CD4-positive, alpha-beta T cell treated with Interleukin-4 for 1 hour (primary cell): ENCODE results near the gene C1orf226.
A peak's percentile ranks its signal among the peaks of the same experiment; 100 is the strongest.
"Not testable (repeated sequence)": the region's sequence is repeated elsewhere in the genome, so short reads cannot be mapped to it uniquely, and the experiment has no call there.

ENCODE experiments used
- DNase-seq, 2 donors: peaks; one replicate each; pipeline ENCODE4 v3.0.0-alpha.2; 2020 to 2022

Gene C1orf226

GRCh38 chr1:162381383-162381782 lies at the start of gene C1orf226:
Gene C1orf226 (plus strand): TSS chr1:162381728. CDS start chr1:162381902, 174 bp downstream.
- no peak for DNase-seq

DNA sequence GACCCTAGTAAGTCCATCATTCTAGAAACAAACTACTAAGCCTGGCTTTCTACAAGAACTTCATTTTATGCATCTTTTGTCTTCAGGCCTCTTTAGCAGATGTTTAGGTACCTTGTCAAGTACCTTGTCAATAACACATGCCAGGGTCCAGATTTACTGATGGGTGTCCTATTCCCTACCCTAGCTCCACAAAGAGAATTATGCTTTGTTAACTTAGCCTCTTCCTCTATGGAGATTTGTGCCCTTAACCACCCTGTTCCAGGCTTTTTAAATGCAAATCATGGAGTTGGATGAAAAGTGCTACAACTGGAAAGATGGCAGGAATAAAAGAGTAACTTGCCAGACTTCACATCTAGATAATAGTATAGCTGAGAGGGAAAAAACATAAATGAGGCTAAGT lies 47.5 kb upstream of the C1orf226 start:
- no peak for DNase-seq

DNA sequence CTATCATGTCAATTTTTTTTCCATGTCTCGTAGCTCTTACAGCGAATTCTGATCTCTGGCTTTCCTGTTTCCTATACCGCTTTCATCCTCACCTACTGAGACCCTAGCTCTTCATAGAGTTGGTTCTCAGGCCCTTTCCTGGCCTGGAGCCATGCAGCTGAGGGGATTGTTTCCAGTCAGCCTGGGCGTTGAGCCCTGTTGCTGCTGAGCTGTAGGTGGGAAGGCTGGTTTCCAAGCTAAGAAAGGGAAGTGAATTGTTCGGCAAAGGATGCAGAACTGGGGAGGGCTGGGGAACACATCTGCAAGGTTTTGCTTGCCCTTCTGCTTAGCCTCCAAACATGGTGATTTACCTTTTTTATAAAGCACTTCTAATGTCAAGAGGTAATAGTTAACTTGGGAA lies 46.4 kb upstream of the C1orf226 start:
- no peak for DNase-seq

- DNase-seq: no peak
Observed at GRCh38 chr1:162336621-162337285, 44.8 kb upstream of the C1orf226 start.

GRCh38 chr1:162342452-162342983 lies 39.0 kb upstream of the C1orf226 start:
- no peak for DNase-seq

DNA sequence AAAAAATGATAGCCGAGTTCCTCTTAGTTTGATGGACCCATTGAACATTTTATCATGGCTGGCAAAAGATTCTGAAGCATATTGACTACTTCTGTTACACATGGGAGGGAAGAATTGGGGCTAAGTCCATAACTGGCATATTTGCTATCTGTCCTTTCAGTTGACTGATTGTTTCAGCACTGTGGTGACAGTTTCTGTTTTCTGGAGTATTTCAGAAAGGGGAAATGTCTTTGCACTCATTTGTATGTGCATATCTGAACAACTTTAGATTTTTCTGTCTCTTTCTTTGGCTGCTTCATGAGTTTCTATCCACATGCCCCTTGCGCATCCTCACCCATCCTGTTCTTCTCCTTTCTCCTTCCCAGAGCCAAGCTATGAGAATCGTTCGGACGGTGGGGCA lies 38.1 kb upstream of the C1orf226 start:
- DNase-seq: no peak

- DNase-seq: no peak
Observed at GRCh38 chr1:162347281-162347680, 34.2 kb upstream of the C1orf226 start.

- DNase-seq: no peak
Observed at GRCh38 chr1:162349635-162350330, 31.7 kb upstream of the C1orf226 start.

DNA sequence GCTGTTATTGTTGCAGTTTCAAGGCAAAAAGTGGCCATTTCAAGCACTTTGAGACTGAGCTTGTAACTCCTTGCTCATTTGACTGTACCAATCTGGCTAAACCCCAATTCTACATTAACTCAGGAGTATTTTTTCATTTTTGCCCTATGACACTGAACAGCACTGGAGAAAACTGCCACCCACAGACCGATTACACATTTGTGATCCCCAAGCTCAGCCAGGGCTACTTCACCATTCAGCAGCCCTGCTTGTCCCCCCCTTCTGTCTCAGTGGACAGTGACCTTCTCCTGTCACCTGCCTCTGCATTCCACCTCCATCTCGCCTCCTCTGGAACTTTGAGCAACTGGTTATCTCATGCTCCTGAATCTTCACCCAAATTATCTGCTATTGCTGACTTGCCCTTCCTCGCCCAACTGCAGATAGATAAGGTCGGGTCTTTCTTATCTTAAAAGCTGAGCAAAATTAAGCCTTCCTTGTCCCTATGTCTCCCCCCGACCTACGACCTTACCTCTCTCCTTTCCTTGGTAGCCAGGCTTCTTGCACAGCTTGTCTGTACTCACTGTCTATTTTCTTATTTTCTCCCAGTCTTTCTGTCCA lies 30.2 kb upstream of the C1orf226 start:
- no peak for DNase-seq

- not testable (repeated sequence) for DNase-seq
Observed at GRCh38 chr1:162351874-162352273, 29.7 kb upstream of the C1orf226 start.

DNA sequence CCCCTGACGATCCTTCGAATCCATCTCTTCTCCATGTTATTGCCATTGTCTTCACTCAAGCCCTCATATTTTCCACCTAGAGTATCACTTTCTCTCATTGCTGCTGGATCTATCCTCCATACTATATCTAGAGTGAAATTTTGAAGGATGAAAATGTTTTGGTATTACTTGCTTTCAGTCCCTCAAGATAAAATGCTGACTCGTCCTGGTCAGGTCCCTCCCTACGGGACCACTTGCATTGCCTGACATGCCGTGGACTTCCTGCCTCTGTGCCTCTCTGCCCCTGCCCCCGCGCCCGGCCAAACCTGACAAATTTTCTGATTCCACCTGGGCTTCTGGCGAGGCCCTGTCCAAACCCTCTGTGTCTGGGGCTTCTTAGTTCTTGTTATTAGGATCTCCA lies 28.4 kb upstream of the C1orf226 start:
- no peak for DNase-seq

DNA sequence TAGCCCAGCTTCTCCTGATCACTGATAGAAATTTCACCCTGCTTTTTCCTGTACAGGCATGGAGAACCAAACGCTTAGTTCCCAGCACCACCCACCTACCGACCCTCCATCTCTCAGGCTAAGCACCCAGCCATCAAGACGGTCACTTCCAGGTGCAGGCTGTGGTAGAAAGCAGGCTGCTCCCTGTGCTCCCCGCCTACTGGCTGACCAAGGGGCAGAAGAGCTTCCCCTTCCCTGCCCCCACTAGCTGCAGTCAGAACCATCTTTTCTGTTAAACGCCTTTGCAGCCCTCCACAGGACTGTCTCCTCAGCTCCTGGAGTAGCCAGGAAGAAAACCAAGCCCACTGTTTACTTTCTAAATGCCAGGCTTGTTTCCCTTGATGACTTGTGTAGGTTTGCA lies 27.8 kb upstream of the C1orf226 start:
- DNase-seq: no peak

DNA sequence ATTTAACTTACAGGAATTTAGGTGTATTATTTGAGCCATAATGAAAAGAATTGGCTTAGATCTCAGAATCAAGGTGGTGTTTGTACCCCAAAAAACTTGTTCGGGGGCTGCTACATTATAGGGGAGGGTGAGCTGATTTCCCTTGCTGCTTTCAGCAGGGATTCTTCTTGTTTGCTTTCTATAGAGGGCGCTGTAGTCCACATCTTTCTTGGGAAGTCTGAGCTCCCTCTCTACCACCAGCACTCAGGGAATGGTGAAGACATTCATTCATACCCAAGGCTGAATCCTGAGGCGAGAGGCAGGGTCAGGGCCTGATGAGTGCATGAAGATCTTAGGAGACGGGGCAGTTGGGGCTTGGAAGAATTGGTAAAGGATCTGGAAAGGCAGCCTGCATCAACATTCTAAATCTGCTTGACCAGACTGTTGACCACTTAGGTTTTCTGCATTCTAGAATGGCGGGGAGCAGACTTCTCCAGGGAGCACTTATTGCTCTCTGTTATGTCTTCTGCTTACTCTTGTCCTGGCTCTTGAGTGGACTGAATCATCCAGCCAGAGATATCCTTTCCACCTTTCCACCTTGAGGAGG lies 23.8 kb upstream of the C1orf226 start:
- peak in 1 of 2 donors; percentile 7 for DNase-seq

DNA sequence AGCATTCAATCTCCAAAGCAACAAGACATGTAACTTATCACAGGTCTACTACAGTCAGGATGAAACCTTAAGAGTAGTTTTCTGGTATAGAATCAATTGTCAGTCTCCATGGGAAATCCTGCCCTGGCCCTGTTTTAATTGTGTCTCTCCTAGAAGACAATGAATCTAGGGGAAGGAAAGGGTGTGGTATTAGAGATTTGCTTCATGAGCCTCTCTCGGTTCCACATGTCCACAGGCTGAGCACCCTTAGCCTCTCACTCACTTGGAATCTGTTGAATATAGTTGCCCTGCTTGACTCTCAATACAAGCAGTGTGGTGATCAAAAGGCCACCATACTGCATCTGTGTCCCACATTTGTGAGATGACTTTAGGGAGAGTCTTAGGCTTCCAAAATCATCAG lies 22.6 kb upstream of the C1orf226 start:
- DNase-seq: no peak

DNA sequence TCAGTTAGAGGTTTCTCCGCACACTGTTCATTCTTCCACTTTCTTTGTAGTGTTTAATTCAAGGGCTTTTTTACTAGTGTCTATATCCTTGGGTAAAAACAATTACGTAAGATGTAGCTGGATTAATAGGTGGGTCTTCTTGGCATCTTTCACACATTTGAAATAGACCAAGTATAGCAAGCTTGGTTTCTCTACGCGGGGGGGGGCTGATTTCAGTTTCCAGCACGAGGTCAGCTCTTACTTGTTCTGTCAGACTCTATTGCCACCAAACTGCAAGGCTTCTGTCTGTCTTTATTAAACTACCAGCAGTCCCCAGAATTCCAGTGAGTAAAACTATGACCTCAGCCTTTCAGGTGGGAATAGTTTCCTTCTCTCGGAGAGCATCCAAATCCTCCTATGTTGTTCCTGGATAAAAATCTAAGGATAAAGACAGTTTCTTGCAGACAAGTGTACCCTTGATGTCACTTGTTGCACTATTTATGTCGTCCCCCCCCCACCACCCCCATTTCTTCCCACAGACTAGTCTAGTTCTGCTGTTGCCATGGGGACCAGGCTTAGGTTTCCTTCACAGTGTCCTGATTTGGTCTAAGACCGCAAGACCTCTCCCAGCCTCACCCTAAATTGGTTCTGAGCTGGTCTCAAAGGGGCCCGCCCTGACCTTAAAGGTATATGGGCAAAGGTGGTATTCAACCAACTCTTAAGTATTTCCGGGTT lies 21.8 kb upstream of the C1orf226 start:
- DNase-seq: no peak

DNA sequence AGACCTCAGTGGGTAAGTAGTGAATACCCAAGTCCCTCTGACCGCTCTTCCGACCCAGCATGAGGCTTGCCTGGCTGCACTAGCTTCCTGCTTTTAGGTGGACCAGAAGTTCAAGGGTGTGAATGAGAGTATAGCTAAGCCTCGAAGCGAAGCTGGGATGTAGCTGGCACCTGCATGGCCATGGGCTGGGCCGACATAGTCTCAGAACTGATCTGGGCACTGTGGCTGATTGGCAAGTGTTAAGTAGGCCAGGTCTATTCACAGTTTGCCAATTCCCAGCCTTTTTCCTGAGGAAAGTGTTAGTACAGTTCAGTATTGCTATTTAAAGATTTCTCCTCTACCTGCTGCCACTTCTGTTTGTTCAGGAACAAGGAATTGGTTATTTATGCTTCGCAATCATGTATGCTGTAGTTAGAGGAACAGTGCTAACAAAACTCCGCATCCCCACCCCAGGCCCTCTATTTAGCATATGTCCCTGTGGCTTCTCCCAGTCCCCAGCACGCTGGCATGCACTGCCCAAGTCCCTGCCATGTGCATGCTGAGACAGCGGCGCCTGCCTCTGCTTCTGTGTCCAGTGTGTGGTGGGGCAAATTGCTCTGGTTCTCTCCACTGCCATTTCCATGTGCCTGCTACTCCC lies 21.2 kb upstream of the C1orf226 start:
- no peak for DNase-seq

DNA sequence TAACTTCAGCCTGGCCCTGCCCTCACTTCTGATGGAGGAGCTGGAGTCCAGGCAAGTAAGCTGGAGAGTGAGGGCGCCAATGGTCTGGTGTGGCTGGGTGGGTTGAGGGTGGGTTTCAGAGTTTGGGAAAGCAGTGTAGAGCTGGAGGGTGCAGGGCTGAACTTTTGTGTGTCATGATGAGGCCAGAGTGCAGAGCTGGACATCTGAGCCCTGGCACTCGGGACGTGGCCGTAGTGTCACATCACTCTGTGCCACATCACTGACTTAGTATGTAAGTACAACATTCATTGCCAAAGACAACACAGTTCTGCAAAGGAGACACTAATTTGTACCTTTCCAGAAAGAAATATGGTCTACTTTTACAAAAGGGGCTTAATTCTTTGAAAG lies 20.7 kb upstream of the C1orf226 start:
- no peak for DNase-seq

DNA sequence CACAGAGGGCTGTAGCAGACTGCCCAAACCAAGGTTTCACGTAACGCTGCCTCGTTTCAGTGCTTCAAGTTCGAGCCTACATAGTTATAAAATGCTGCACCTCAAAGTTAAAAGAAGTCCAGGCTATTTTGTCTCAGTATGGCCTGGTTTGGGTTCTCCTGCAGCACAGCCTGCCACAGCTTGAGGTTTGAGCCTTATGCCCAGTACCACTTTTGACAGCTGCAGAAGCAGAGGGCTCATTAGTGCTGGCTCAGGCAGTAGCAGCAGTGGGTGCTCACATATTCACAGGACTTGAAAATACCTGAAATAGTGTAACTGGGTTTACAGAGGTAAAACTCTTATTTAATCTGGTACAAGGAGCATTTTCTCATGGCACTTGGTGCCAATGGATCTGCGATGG lies 20.2 kb upstream of the C1orf226 start:
- DNase-seq: no peak

- no peak for DNase-seq
Observed at GRCh38 chr1:162363823-162364222, 17.7 kb upstream of the C1orf226 start.

DNA sequence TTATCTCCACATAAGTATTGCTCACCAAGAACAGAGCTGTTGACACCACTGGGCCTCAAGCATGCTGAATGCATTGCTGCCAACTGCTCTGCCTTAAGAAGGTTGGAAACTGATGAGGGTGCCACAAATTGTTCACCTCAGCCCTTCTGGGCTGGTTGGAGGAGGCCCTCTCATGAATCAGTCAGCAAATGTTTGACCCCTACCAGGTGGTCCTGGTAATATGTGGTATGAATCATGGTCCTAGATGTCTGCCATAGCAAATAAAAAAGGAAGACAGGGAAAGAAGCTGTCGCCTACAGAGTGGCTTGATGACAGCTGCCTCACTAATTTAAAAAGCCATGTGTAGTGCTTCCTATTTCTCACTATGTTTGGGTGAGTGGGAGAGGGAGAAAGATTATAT lies 17.0 kb upstream of the C1orf226 start:
- DNase-seq: no peak

GRCh38 chr1:162365284-162366020 lies 16.1 kb upstream of the C1orf226 start:
- DNase-seq: no peak

GRCh38 chr1:162366149-162366548 lies 15.4 kb upstream of the C1orf226 start:
- no peak for DNase-seq
